ENCODE measurements around the gene OR10H5.
"Not testable (repeated sequence)": the region's sequence is repeated elsewhere in the genome, so short reads cannot be mapped to it uniquely, and the experiment has no call there.

Gene OR10H5

DNA sequence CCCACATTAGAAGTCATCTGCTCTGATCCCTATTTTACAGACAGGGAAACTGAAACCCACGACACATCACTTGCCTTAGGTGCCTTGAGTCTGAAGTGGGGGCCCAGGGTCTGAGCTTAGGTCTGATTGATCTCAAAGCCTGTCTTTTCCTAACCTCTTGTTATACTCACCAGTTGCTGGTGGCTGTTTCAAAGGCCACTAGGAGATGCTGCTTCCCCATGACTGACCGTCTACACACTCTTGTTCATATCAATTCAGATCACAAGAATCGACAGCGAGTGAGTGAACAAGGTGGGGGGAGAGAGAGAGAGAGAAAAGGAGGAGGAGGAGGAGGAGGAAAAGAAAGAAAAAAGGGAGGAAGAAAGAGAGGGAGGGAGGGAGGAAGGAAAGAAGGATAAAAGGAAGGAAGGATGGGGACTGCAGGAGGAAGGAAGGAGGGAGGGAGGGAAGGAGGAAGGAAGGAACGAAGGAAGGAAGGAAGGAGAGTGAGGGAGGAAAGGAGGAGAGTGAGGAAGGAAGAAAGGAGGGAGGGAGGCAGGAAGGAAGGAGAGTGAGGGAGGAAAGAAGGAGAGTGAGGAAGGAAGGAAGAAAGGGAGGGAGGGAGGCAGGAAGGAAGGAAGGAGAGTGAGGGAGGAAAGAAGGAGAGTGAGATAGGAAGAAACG lies 24.7 kb downstream of the OR10H5 start:
- no peak for DNase-seq (ENCODE audit: low read depth)

- no peak for DNase-seq (ENCODE audit: low read depth)
Measured at GRCh38 chr19:15813916-15814315, 26.5 kb downstream of the OR10H5 start.

DNA sequence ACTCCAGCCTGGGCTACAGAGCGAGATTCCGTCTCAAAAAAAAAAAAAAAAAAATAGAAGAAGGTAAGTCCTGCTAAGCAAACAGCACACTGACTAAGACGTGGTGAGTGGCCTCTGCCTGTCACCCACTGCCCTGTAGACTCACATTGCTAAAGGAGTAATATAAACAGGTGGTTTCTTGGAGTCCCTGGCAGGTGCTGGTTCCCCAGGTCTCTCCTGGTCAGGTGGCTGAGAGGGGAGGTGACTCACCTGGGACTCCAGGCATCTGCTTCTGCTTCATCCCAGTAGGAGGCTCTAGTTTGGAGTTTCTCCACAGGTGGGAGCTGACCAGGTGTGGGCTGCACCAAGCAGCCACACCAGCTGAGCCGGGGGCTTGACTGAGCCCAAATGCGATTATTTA lies 27.8 kb downstream of the OR10H5 start, which contains the start of gene OR10H1:
OR10H1 (minus strand) TSS at position 359 of the 400 bp plus-strand sequence. CDS start 7,627 bp downstream, outside the sequence.
- no peak for DNase-seq (ENCODE audit: low read depth)

DNA sequence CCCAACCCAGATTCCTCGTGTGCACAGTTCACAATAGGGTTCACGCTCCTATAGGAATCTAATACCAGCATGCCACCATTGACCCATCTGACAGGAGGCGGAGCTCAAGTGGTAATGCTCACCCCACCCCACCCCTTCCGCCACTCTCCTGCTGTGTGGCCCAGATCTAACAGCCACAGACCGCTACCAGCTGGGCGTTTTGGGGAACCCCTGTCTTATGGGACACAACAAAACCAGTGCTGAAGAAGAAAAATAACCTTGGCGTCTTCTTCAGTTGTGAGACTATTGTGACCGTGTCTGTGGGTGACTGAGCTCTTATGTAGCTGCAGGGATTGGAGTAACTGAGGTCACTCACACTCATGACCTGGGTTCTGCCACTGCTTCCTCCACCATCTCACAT lies 33.2 kb downstream of the OR10H5 start:
- DNase-seq (ENCODE audit: low read depth), result no peak

GRCh38 chr19:15825753-15826152 lies 38.3 kb downstream of the OR10H5 start:
- DNase-seq (ENCODE audit: low read depth), result no peak

DNA sequence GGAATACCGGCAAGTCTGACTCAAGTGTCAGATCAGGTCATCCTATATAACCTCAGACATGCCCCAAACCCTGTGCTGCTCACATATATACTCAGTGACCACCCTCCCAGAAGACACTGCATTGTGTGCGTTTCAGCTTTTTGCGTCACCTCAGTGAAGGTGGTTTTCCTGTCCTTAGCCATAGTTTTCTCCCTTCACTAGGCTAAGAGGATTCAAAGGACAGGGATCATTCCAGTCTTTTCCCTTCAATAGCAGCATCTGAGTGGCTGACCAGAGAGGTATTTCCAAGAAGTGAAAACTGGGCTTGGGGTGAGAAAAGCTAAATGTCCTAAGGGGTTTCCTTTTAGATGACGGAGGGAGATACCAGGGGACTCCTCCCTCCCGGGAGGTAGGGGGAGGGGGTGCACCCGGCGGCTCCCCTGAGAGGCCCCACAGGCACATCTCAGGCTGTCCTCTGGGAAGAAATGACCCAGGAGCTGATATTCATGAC lies 40.7 kb downstream of the OR10H5 start:
- DNase-seq (ENCODE audit: low read depth), result no peak

DNA sequence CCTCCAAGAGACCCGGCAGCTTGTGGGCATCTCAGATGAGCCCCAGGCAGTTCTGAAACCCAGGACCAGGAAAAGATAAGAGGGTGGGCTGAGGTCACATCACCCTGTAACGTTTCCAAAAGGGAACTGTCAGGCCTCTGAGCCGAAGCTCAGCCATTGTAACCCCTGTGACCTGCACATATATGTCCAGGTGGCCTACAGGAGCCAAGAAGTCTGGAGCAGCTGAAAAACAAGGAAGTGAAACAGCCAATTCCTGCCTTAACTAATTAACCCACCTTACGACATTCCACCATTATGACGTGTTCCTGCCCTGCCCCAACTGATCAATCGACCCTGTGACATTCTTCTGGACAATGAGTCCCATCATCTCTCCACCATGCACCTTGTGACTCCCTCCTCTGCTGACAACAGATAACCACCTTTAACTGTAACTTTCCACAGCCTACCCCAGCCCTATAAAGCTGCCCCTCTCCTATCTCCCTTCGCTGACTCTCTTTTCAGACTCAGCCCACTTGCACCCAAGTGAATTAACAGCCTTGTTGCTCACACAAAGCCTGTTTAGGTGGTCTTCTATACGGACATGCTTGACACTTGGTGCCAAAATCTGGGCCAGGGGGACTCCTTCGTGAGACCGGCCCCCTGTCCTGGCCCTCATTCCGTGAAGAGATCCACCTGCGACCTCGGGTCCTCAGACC lies 41.3 kb downstream of the OR10H5 start:
- DNase-seq (ENCODE audit: low read depth), result not testable (repeated sequence)

- no peak for DNase-seq (ENCODE audit: low read depth)
Measured at GRCh38 chr19:15829306-15829698, 41.8 kb downstream of the OR10H5 start.

DNA sequence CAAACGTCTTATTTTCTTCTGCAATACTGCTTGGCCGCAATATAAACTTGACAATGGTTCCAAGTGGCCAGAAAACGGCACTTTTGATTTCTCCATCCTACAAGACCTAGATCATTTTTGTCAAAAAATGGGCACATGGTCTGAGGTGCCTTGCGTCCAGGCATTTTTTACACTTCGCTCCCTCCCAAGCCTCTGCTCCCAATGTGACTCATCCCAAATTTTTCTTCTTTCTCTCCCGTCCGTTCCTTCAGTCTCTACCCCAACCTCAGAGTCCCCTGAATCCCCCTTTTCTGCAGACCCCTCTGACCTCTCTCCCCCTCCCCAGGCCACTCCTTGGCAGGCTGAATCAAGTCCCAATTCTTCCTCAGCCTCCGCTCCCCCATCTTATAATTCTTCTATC lies 42.3 kb downstream of the OR10H5 start:
- no peak for DNase-seq (ENCODE audit: low read depth)

- no peak for DNase-seq (ENCODE audit: low read depth)
Measured at GRCh38 chr19:15831626-15832025, 44.2 kb downstream of the OR10H5 start.

GRCh38 chr19:15834232-15834631 lies 46.8 kb downstream of the OR10H5 start:
- not testable (repeated sequence) for DNase-seq (ENCODE audit: low read depth)

DNA sequence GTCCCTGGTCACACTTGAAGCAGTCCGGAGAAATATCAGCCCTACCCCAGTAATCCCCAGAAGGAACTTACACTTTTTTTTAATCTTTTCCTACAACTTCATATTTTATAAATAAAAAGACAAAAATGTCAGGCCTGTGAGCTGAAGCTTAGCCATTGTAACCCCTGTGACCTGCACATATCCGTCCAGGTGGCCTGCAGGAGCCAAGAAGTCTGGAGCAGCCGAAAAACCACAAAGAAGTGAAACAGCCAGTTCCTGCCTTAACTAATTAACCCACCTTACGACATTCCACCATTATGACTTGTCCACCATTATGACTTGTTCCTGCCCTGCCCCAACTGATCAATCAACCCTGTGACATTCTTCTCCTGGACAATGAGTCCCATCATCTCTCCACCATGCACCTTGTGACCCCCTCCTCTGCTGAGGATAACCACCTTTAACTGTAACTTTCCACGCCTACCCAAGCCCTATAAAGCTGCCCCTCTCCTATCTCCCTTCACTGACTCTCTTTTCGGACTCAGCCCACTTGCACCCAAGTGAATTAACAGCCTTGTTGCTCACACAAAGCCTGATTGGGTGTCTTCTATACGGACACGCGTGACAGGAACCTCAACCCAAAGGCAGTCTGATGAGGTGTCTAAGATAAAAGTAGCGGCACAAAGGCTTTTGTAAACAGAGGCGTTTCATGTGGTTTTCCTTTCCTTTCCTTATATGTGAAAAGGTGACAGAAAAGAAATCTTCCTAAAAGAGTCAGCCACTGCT lies 48.3 kb downstream of the OR10H5 start:
- DNase-seq (ENCODE audit: low read depth), result peak; percentile 12

- peak; percentile 93 for DNase-seq (ENCODE audit: low read depth)
Measured at GRCh38 chr19:15836330-15837220, 49.1 kb downstream of the OR10H5 start.

DNA sequence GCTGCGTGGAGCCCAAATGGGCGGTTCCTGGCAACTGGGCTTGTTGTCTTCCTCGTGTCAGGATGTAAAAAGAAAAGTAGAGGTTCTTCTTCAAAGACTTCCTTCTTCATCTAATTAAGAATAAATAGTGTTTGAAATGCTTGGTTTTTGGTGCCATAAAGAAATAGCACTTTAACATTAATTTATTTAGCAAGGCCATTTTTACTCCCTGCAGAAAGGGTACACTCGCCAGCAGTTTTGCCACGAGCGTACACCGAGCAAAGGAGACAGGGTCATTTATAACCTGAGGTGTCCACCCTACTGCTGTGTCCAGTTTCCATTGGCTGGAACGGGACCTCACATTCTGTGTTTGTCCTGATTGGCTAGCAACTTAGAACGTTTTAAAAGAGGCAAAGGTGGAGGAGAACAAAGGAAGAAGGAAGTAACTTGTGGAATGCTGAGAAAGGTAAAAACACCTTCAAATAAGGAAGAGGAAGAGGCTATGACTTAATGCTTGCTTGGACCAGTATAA lies 49.8 kb downstream of the OR10H5 start:
- no peak for DNase-seq (ENCODE audit: low read depth)

DNA sequence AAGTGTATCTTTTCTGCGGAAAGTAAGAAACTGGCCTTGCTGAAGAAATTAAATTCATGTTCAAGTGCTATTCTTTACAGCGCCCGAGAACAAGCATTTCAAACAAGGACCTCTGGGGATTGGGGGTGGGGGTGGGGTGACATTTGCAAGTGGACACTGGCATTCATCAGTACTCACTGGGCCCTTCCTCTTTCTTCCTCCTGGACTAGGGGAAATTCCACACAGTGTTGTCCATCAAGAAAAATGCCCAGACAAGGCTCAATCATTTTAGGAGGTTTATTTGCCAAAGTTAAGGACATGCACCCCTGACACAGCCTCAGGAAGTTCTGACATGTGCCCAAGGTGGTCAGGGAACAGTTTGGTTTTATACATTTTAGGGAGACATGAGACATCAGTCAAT lies 50.9 kb downstream of the OR10H5 start:
- DNase-seq (ENCODE audit: low read depth), result no peak

DNA sequence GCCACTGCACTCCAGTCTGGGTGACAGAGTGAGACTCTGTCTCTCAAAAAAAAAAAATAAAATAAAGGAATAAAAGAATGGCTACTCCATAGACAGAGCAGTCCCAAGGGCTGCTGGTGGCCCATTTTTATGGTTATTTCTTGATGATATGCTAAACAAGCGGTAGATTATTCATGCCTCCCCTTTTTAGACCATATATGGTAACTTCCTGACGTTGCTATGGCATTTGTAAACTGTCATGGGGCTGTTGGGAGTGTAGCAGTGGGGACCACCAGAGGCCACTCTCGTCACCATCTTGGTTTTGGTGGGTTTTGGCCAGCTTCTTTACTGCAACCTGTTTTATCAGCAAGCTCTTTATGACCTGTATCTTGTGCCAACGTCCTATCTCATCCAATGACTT lies 52.4 kb downstream of the OR10H5 start:
- DNase-seq (ENCODE audit: low read depth), result not testable (repeated sequence)

DNA sequence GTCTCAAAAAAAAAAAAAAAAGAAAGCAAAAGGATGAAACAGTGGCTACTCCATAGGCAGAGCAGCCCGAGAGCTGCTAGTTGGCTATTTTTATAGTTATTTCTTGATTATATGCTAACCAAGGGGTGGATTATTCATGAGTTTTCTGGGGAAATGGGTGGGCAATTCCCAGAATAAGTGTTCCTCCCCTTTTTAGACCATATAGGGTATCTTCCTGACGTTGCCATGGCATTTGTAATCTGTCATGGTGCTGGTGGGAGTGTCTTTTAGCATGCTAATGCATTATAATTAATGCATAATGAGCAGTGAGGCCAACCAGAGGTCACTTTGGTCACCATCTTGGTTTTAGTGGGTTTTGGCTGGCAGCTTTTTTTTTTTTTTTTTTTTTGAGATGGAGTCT lies 53.4 kb downstream of the OR10H5 start:
- no peak for DNase-seq (ENCODE audit: low read depth)

GRCh38 chr19:15841875-15842569 lies 54.6 kb downstream of the OR10H5 start:
- DNase-seq (ENCODE audit: low read depth), result no peak

- DNase-seq (ENCODE audit: low read depth), result no peak
Measured at GRCh38 chr19:15843203-15843893, 55.9 kb downstream of the OR10H5 start.

DNA sequence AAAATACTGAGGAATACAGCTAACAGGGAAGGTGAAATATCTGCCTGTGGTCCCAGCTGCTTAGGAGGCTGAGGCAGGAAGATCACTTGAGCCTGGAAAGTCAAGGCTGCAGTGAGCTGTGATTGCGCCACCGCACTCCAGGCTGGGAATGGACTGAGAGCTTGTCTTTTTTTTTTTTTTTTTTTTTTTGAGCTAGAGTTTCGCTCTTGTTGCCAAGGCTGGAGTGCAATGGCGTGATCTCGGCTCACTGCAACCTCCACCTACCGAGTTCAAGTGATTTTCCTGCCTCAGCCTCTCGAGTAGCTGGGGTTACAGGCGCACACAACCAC lies 56.4 kb downstream of the OR10H5 start:
- not testable (repeated sequence) for DNase-seq (ENCODE audit: low read depth)
